Measurements from ENCODE around the gene TUFT1. TPM values are rescaled to one million over a fixed set of nuclear protein-coding genes. Genes with fewer than 3 reads are reported as not detected.

The TUFT1 gene
- total RNA-seq, 1 experiment from 2014 or later, result 12.3 TPM

GRCh38 chr1:151611288-151611790 is 71.2 kb downstream of the TUFT1 start:
- H3K4me2 ChIP-seq (ENCODE audit: low read length), result peak overlapping the region; percentile 79
- POLR2A ChIA-PET, result interaction anchor here (0.6 kb wide), 1 partner anchor 26 kb away, joined by 3 read pairs; no protein-coding TSS in a partner anchor
- no peaks in the 10 kb centered on the region for H3K9me2 ChIP-seq (ENCODE audit: insufficient read depth)
- ATAC-seq (no peak), DNase-seq (ENCODE audit: low read depth, low spot score) (no peak)
- peaks cover 33% of the 10 kb centered on the region for H3K79me2 ChIP-seq (ENCODE audit: insufficient read depth, low read length)
- peak overlapping the region; percentile 84; the same call in 1 of the 2 replicates for H3K27ac ChIP-seq (ENCODE audit: low read depth, low read length)
- intact Hi-C loops (cut with micrococcal nuclease), result no loop called here
- H2AFZ ChIP-seq (ENCODE audit: low read depth, low read length, poor library complexity, severe bottlenecking), result peak overlapping the region; percentile 69
- H3K4me3 ChIP-seq (replicated peaks in 1 of 2; ENCODE audit: low read depth in 1 of 2, low read length in 2 of 2), result peak overlapping the region; percentile 76 to 79
- no peaks in the 10 kb centered on the region for H4K20me1 ChIP-seq (ENCODE audit: insufficient read depth)
- CTCF ChIA-PET, result no interaction called here
- H3K9me3 ChIP-seq (ENCODE audit: control insufficient read depth in 1 of 2, insufficient read depth in 1 of 2, low read depth in 1 of 2, low read length in 2 of 2), result no peaks in the 10 kb centered on the region
- BruUV-seq (replicated peaks), result TSS peak; percentile 60
- peak overlapping the region; percentile 80; the same call in 1 of the 2 replicates for H3K9ac ChIP-seq (ENCODE audit: low read length)
- H3K27me3 ChIP-seq (ENCODE audit: insufficient read depth, low read length), result no peaks in the 10 kb centered on the region
- H3K36me3 ChIP-seq (ENCODE audit: control insufficient read depth in 1 of 2, insufficient read depth in 2 of 2, low read length in 2 of 2), result 0 out of 4 replicates have a peak, but pooled peaks cover 0 to 2% of the 10 kb centered on the region in 2 experiments
- RAD21 ChIA-PET (ENCODE audit: low non-redundant PET in 1 of 2, low total read pairs in 2 of 2, uncharacterized antibody in 2 of 2, unreplicated experiment in 2 of 2), result interaction anchor here (0.6 kb wide), 2 partner anchors 32 to 418 kb away, joined by 4 to 7 read pairs; no protein-coding TSS in a partner anchor
- TF ChIP-seq ZNF274 (IDR thresholded peaks at IDR 0.05; ENCODE audit: low read depth, low read length), result no peak
- TF ChIP-seq CEBPB (IDR thresholded peaks at IDR 0.05; ENCODE audit: low read depth), result peak; percentile 56; the same call in 1 of the 2 replicates
- 0 out of 2 replicates have a peak, but pooled peaks have one; percentile 30 for TF ChIP-seq MAX (IDR thresholded peaks at IDR 0.05)
- H3K4me1 ChIP-seq (ENCODE audit: control insufficient read depth in 1 of 2, insufficient read depth in 2 of 2, low read length in 2 of 2), result peaks cover 6 to 51% of the 10 kb centered on the region in 2 experiments; a peak in 3 of 4 replicates

- no TSS peak for BruUV-seq (replicated peaks)
- intact Hi-C loops (cut with micrococcal nuclease), result no loop called here
- ChIA-PET POLR2A (interaction anchor here (0.6 to 0.7 kb wide), 2 partner anchors 69 to 133 kb away, joined by 3 to 4 read pairs; no protein-coding TSS in a partner anchor), CTCF (no interaction called here), RAD21 (ENCODE audit: low non-redundant PET in 1 of 2, low total read pairs in 2 of 2, uncharacterized antibody in 2 of 2, unreplicated experiment in 2 of 2) (interaction anchor here (0.6 kb wide), 2 partner anchors 33 to 419 kb away, joined by 4 to 7 read pairs; no protein-coding TSS in a partner anchor)
- 0 out of 4 replicates have a peak, but pooled peaks cover 0 to 2% of the 10 kb centered on the region in 2 experiments for H3K36me3 ChIP-seq (ENCODE audit: control insufficient read depth in 1 of 2, insufficient read depth in 2 of 2, low read length in 2 of 2)
- H3K4me1 ChIP-seq (ENCODE audit: control insufficient read depth in 1 of 2, insufficient read depth in 2 of 2, low read length in 2 of 2), result peaks cover 8 to 50% of the 10 kb centered on the region in 2 experiments; a peak in 3 of 4 replicates
- ATAC-seq (peak; percentile 91), DNase-seq (ENCODE audit: low read depth, low spot score) (peak; percentile 80)
- no peaks in the 10 kb centered on the region for H4K20me1 ChIP-seq (ENCODE audit: insufficient read depth)
- H2AFZ ChIP-seq (ENCODE audit: low read depth, low read length, poor library complexity, severe bottlenecking), result peak within 1 kb of the TSS; percentile 69
- H3K9me3 ChIP-seq (ENCODE audit: control insufficient read depth in 1 of 2, insufficient read depth in 1 of 2, low read depth in 1 of 2, low read length in 2 of 2), result no peaks in the 10 kb centered on the region
- peak within 1 kb of the TSS; percentile 84 for H3K27ac ChIP-seq (ENCODE audit: low read depth, low read length)
- H3K9ac ChIP-seq (ENCODE audit: low read length), result peak within 1 kb of the TSS; percentile 80
- H3K4me2 ChIP-seq (ENCODE audit: low read length), result peak within 1 kb of the TSS; percentile 79
- peak within 1 kb of the TSS; percentile 76 to 79 for H3K4me3 ChIP-seq (replicated peaks in 1 of 2; ENCODE audit: low read depth in 1 of 2, low read length in 2 of 2)
- H3K79me2 ChIP-seq (ENCODE audit: insufficient read depth, low read length), result peaks cover 40% of the 10 kb centered on the region
- TF ChIP-seq POLR2AphosphoS5 (IDR thresholded peaks at IDR 0.05; ENCODE audit: low read depth, low read length), result peak; percentile 78
- peak; percentile 85 for TF ChIP-seq ZFX (IDR thresholded peaks at IDR 0.05)
- peak; percentile 81 for TF ChIP-seq YY1 (IDR thresholded peaks at IDR 0.05; ENCODE audit: extremely low read depth, insufficient replicate concordance, low read depth, low read length)
- peak; percentile 49; the same call in 1 of the 2 replicates for TF ChIP-seq SP1 (IDR thresholded peaks at IDR 0.05; ENCODE audit: low read depth)
- TF ChIP-seq EGR1 (IDR thresholded peaks at IDR 0.05; ENCODE audit: low read depth), result peak; percentile 93
- peak; percentile 48 for TF ChIP-seq POLR2A (IDR thresholded peaks at IDR 0.05; ENCODE audit: borderline replicate concordance, extremely low read depth, insufficient read depth, insufficient read length)
- peak; percentile 55 for TF ChIP-seq MAX (IDR thresholded peaks at IDR 0.05)
- no peak for TF ChIP-seq SRF (IDR thresholded peaks at IDR 0.05; ENCODE audit: low read depth)
- TF ChIP-seq SIN3A (IDR thresholded peaks at IDR 0.05; ENCODE audit: low read depth), result no peak; the same call in 1 of the 2 replicates
- no peaks in the 10 kb centered on the region for H3K9me2 ChIP-seq (ENCODE audit: insufficient read depth)
- H3K27me3 ChIP-seq (ENCODE audit: insufficient read depth, low read length), result no peaks in the 10 kb centered on the region
Observed at GRCh38 chr1:151611832-151612500, 71.9 kb downstream of the TUFT1 start, which contains the start of gene SNX27. SNX27 (plus strand) TSS chr1:151612050; CDS start chr1:151612202, 152 bp downstream.
